ENCODE measurements around the gene MIEF1.

The MIEF1 gene

GRCh38 chr22:39471381-39472141 lies 30.5 kb upstream of the MIEF1 start:
- DNase-seq = no peak

GRCh38 chr22:39472570-39473556 lies 29.2 kb upstream of the MIEF1 start:
- no peak for DNase-seq

GRCh38 chr22:39473851-39474250 lies 28.2 kb upstream of the MIEF1 start:
- no peak for DNase-seq

- DNase-seq = no peak
Observed at GRCh38 chr22:39474351-39475111, 27.6 kb upstream of the MIEF1 start.

GRCh38 chr22:39475337-39475736 lies 26.8 kb upstream of the MIEF1 start:
- no peak for DNase-seq

- no peak for DNase-seq
Observed at GRCh38 chr22:39475902-39476301, 26.2 kb upstream of the MIEF1 start.

- no peak for DNase-seq
Observed at GRCh38 chr22:39476664-39477063, 25.4 kb upstream of the MIEF1 start.

GRCh38 chr22:39477542-39477941 lies 24.5 kb upstream of the MIEF1 start:
- DNase-seq = no peak

GRCh38 chr22:39478441-39478850 lies 23.6 kb upstream of the MIEF1 start:
- DNase-seq = peak; percentile 52

- DNase-seq = no peak
Observed at GRCh38 chr22:39479254-39479653, 22.8 kb upstream of the MIEF1 start.

- DNase-seq = no peak
Observed at GRCh38 chr22:39480557-39480956, 21.5 kb upstream of the MIEF1 start.

- no peak for DNase-seq
Observed at GRCh38 chr22:39481054-39481453, 21.0 kb upstream of the MIEF1 start.

- no peak for DNase-seq
Observed at GRCh38 chr22:39481595-39481994, 20.5 kb upstream of the MIEF1 start.

GRCh38 chr22:39482768-39483167 lies 19.3 kb upstream of the MIEF1 start:
- DNase-seq = no peak

- DNase-seq = no peak
Observed at GRCh38 chr22:39486951-39487825, 14.9 kb upstream of the MIEF1 start.

GRCh38 chr22:39487826-39488520 lies 14.1 kb upstream of the MIEF1 start:
- DNase-seq = no peak

GRCh38 chr22:39488563-39489083 lies 13.5 kb upstream of the MIEF1 start:
- no peak for DNase-seq

GRCh38 chr22:39489094-39490068 lies 12.7 kb upstream of the MIEF1 start:
- peak; percentile 26 for DNase-seq

- DNase-seq = peak; percentile 88
Observed at GRCh38 chr22:39490135-39490798, 11.8 kb upstream of the MIEF1 start.

Measured in femur (tissue), 1 donor.